Measurements from ENCODE around the gene MBNL3. TPM values are rescaled to one million over a fixed set of nuclear protein-coding genes. Genes with fewer than 3 reads are reported as not detected.

The MBNL3 gene
- total RNA-seq, result 22.9 TPM
- long read RNA-seq, partial matches to known transcripts, result 2 of 9 reads
- long read RNA-seq, other reads (novel, unspliced or antisense), result 7 of 9 reads

- peak within 1 kb of the TSS; percentile 89 for H3K27ac ChIP-seq
Measured at GRCh38 chrX:132488819-132489577, at the start of gene MBNL3. TSS of gene MBNL3 (minus strand) at chrX:132489038. CDS start at chrX:132439611, 49,427 bp downstream.

GRCh38 chrX:132533409-132533808, 44.6 kb upstream of the MBNL3 start:
- intact Hi-C loops (cut with DNase I), result no loop called here
- DNase-seq, result no peak

More at GRCh38 chrX:132488819-132489577, at the start of gene MBNL3:
- ATAC-seq, result peak; percentile 97
- H3K36me3 ChIP-seq, result no peaks in the 10 kb centered on the region
- peak; percentile 91 for DNase-seq
- no peaks in the 10 kb centered on the region for H3K9me3 ChIP-seq
- intact Hi-C loops (cut with DNase I), result no loop called here
- no peaks in the 10 kb centered on the region for H3K4me1 ChIP-seq
- no peaks in the 10 kb centered on the region for H3K27me3 ChIP-seq
- no peak for TF ChIP-seq CTCF (IDR thresholded peaks at IDR 0.05)
- peak within 1 kb of the TSS; percentile 64 for H3K4me3 ChIP-seq

GRCh38 chrX:132532913-132533312, 44.1 kb upstream of the MBNL3 start:
- TF ChIP-seq CTCF (IDR thresholded peaks at IDR 0.05), result no peak
- no peak for DNase-seq
- Histone ChIP-seq H3K4me1 (no peaks in the 10 kb centered on the region), H3K9me3 (no peaks in the 10 kb centered on the region), H3K27ac (no peak overlapping the region), H3K4me3 (no peak overlapping the region), H3K36me3 (no peaks in the 10 kb centered on the region), H3K27me3 (no peaks in the 10 kb centered on the region)
- intact Hi-C loops (cut with DNase I), result no loop called here
- ATAC-seq, result no peak

More at GRCh38 chrX:132533409-132533808, 44.6 kb upstream of the MBNL3 start:
- Histone ChIP-seq H3K36me3 (no peaks in the 10 kb centered on the region), H3K9me3 (no peaks in the 10 kb centered on the region), H3K27ac (no peak overlapping the region), H3K4me1 (no peaks in the 10 kb centered on the region), H3K4me3 (no peak overlapping the region), H3K27me3 (no peaks in the 10 kb centered on the region)
- TF ChIP-seq CTCF (IDR thresholded peaks at IDR 0.05), result no peak
- ATAC-seq, result no peak

- no peak for TF ChIP-seq CTCF (IDR thresholded peaks at IDR 0.05)
- H3K4me3 ChIP-seq, result no peak overlapping the region
- intact Hi-C loops (cut with DNase I), result no loop called here
- no peaks in the 10 kb centered on the region for H3K9me3 ChIP-seq
- no peaks in the 10 kb centered on the region for H3K4me1 ChIP-seq
- DNase-seq (no peak), ATAC-seq (no peak)
- H3K27me3 ChIP-seq, result no peaks in the 10 kb centered on the region
- no peaks in the 10 kb centered on the region for H3K36me3 ChIP-seq
- no peak overlapping the region for H3K27ac ChIP-seq
Measured at GRCh38 chrX:132532097-132532496, 43.3 kb upstream of the MBNL3 start.

GRCh38 chrX:132520792-132521191, 32.0 kb upstream of the MBNL3 start:
- TF ChIP-seq CTCF (IDR thresholded peaks at IDR 0.05), result no peak

More at GRCh38 chrX:132520792-132521191, 32.0 kb upstream of the MBNL3 start:
- no peaks in the 10 kb centered on the region for H3K9me3 ChIP-seq
- no peak overlapping the region for H3K4me3 ChIP-seq
- no peaks in the 10 kb centered on the region for H3K4me1 ChIP-seq
- no peak for ATAC-seq
- no peak for DNase-seq
- H3K36me3 ChIP-seq, result no peaks in the 10 kb centered on the region
- H3K27ac ChIP-seq, result no peak overlapping the region
- H3K27me3 ChIP-seq, result no peaks in the 10 kb centered on the region
- intact Hi-C loops (cut with DNase I), result no loop called here

All from upper lobe of right lung (tissue), 1 donor.